ENCODE results near the gene AMIGO1. TPM values are rescaled to one million over a fixed set of nuclear protein-coding genes. Genes with fewer than 3 reads are reported as not detected.
A peak's percentile ranks its signal among the peaks of the same experiment; 100 is the strongest.

The AMIGO1 gene
- total and polyA plus RNA-seq, 10 of the 15 experiments (the other 5 are each of a cell fraction or from before 2014, with no cell fraction given): 0.02 to 0.28 (median 0.08) TPM; not detected in 1

- no peak for TF ChIP-seq TCF7 (IDR thresholded peaks at IDR 0.05; ENCODE audit: borderline replicate concordance)
- no peak; the same call in 1 of the 2 replicates for TF ChIP-seq CHD1 (IDR thresholded peaks at IDR 0.05; ENCODE audit: low read depth, low read length)
- no peak for TF ChIP-seq MYB (IDR thresholded peaks at IDR 0.05; ENCODE audit: borderline replicate concordance, low read depth, low read length)
- TF ChIP-seq ZNF24 (IDR thresholded peaks at IDR 0.05): 0 out of 2 replicates have a peak, but pooled peaks have one; percentile 36
- TF ChIP-seq RAD21 (IDR thresholded peaks at IDR 0.05; ENCODE audit: insufficient read depth, low read depth, low read length): peak; percentile 41; the same call in 1 of the 2 replicates
- no peak for TF ChIP-seq ZNF217 (IDR thresholded peaks at IDR 0.05)
- peak; percentile 83 for TF ChIP-seq RELB (IDR thresholded peaks at IDR 0.05; ENCODE audit: low read depth)
- TF ChIP-seq ZNF622 (IDR thresholded peaks at IDR 0.05): no peak
- no peak for TF ChIP-seq JUND (IDR thresholded peaks at IDR 0.05; ENCODE audit: low read depth, low read length)
- TF ChIP-seq BHLHE40 (IDR thresholded peaks at IDR 0.05; ENCODE audit: borderline replicate concordance in 1 of 2, low read depth in 2 of 2, low read length in 1 of 2): peak in 1 of 2 experiments; percentile 62; a peak in 2 of 4 replicates
- peak; percentile 92 for TF ChIP-seq POLR2AphosphoS5 (IDR thresholded peaks at IDR 0.05; ENCODE audit: low read length)
- TF ChIP-seq MEF2A (IDR thresholded peaks at IDR 0.05; ENCODE audit: insufficient read depth, low read depth, low read length): 0 out of 2 replicates have a peak, but pooled peaks have one; percentile 36
- no peak for TF ChIP-seq REST (IDR thresholded peaks at IDR 0.05; ENCODE audit: low read depth, low read length)
- no peak for TF ChIP-seq KDM1A (IDR thresholded peaks at IDR 0.05; ENCODE audit: borderline replicate concordance)
- peak; percentile 86 for TF ChIP-seq ZNF207 (IDR thresholded peaks at IDR 0.05; ENCODE audit: borderline replicate concordance)
- no peak for TF ChIP-seq ELK1 (IDR thresholded peaks at IDR 0.05; ENCODE audit: low read depth, low read length)
- peak; percentile 79 for TF ChIP-seq SMC3 (IDR thresholded peaks at IDR 0.05; ENCODE audit: borderline replicate concordance, low read length)
- peak; percentile 94 to 98 (median 95); a peak in 5 of 6 replicates for TF ChIP-seq CTCF (IDR thresholded peaks at IDR 0.05 in 2 of 3, conservative IDR thresholded peaks at IDR 0.05 in 1 of 3; ENCODE audit: control insufficient read depth in 2 of 3, extremely low read depth in 1 of 3, insufficient read depth in 1 of 3, low read depth in 3 of 3, low read length in 3 of 3)
- TF ChIP-seq KAT2A (conservative IDR thresholded peaks at IDR 0.05; ENCODE audit: control insufficient read depth, low read depth, low read length): no peak
- TF ChIP-seq PKNOX1 (IDR thresholded peaks at IDR 0.05): peak; percentile 60
These were observed 15.6 kb downstream of the AMIGO1 start, which contains the start of gene CYB561D1 (continued) for GRCh38 chr1:109493805-109494539.
